HepG2 (cell line): ENCODE data around the gene FAM174C.
A peak's percentile ranks its signal among the peaks of the same experiment; 100 is the strongest.

ENCODE experiments used
- EP300 ChIP-seq, 3 experiments: sonication (generic) in 1 of 3; formaldehyde crosslinking in 1 of 3; IDR thresholded peaks; 2 replicates each; pipeline versions ENCODE4 v1.5.1 to v1.6.1; 2011 to 2020; ENCODE audit warnings: low read depth in 2 of 3, low read length in 2 of 3, borderline replicate concordance in 1 of 3, improper control_type of control experiment in 1 of 3, mild to moderate bottlenecking in 1 of 3, missing genetic modification reagents in 1 of 3, moderate library complexity in 1 of 3
- ZNF292 ChIP-seq: sonication (generic); formaldehyde crosslinking; IDR thresholded peaks from 2 replicates; pipeline ENCODE4 v1.8.1; 2022; ENCODE audit warnings: mild to moderate bottlenecking, low read depth, missing genetic modification reagents, borderline replicate concordance
- TF ChIP-seq, protein P1 (sequence below): sonication (generic); formaldehyde crosslinking; IDR thresholded peaks from 2 replicates; pipeline ENCODE4 v1.5.0; 2020; ENCODE audit warnings: mild to moderate bottlenecking, missing genetic modification reagents

DNA sequence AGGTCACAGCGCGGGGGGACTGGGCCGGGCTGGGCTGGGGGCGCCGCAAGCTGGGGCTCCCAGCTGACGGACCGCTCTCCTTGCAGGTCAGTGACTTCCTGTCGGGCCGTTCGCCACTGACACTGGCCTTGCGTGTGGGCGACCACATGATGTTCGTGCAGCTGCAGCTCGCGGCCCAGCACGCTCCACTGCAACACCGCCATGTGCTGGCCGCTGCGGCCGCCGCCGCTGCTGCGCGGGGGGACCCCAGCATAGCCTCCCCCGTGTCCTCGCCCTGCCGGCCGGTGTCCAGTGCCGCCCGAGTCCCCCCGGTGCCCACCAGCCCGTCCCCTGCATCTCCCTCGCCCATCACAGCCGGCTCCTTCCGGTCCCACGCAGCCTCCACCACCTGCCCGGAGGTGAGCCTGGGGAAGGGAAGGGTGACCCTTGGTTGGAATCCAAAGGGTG, 21.2 kb upstream of the FAM174C start:
- no peak for TF ChIP-seq ZNF292 (CRISPR knock-in tag)
- no peak for TF ChIP-seq EP300 (IDR thresholded peaks at IDR 0.05; ENCODE audit: low read depth in 2 of 2, low read length in 2 of 2)
- TF ChIP-seq EP300 (CRISPR knock-in tag; IDR thresholded peaks at IDR 0.05; ENCODE audit: borderline replicate concordance) = no peak
- TF ChIP-seq, protein P1, sequence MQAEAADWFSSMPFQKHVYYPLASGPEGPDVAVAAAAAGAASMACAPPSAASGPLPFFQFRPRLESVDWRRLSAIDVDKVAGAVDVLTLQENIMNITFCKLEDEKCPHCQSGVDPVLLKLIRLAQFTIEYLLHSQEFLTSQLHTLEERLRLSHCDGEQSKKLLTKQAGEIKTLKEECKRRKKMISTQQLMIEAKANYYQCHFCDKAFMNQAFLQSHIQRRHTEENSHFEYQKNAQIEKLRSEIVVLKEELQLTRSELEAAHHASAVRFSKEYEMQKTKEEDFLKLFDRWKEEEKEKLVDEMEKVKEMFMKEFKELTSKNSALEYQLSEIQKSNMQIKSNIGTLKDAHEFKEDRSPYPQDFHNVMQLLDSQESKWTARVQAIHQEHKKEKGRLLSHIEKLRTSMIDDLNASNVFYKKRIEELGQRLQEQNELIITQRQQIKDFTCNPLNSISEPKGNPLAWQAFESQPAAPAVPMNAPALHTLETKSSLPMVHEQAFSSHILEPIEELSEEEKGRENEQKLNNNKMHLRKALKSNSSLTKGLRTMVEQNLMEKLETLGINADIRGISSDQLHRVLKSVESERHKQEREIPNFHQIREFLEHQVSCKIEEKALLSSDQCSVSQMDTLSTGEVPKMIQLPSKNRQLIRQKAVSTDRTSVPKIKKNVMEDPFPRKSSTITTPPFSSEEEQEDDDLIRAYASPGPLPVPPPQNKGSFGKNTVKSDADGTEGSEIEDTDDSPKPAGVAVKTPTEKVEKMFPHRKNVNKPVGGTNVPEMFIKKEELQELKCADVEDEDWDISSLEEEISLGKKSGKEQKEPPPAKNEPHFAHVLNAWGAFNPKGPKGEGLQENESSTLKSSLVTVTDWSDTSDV = 0 out of 2 replicates have a peak, but pooled peaks have one; percentile 70
